Prostate gland (tissue), 2 donors: ENCODE measurements around the gene FAM181A. TPM values are rescaled to one million over a fixed set of nuclear protein-coding genes. Genes with fewer than 3 reads are reported as not detected.

ENCODE experiments used
- DNase-seq: peaks from one replicate; pipeline ENCODE4 v3.0.0-alpha.2; 2019; ENCODE audit warnings: low spot score
- H3K27ac ChIP-seq, 2 donors: fragments of 200-600 bp; sonication (generic); 2 replicates each; pipeline ENCODE4 v1.5.1; 2017 to 2019
- H3K27me3 ChIP-seq: fragments of 200-600 bp; sonication (generic); replicated peaks from 2 replicates; pipeline ENCODE4 v1.5.1; 2019; ENCODE audit not compliant: insufficient read depth
- H3K36me3 ChIP-seq, 2 donors: fragments of 200-600 bp; sonication (generic); 1 replicate in 1 of 2; 2 replicates in 1 of 2; pipeline versions ENCODE4 v1.5.1 to v1.8.1; 2017 to 2019
- H3K4me1 ChIP-seq: fragments of 200-600 bp; sonication (generic); replicated peaks from 2 replicates; pipeline ENCODE4 v1.5.1; 2019
- H3K4me3 ChIP-seq, 2 donors: fragments of 200-600 bp; sonication (generic); 2 replicates each; pipeline ENCODE4 v1.5.1; 2017 to 2019
- H3K9me3 ChIP-seq: fragments of 200-600 bp; sonication (generic); 2 replicates; pipeline ENCODE4 v1.5.1; 2017
- CTCF ChIP-seq, 4 experiments: fragments of 200-600 bp in 2 of 4; fragments of 450-650 bp in 2 of 4; sonication (generic) in 2 of 4; IDR thresholded peaks; 1 replicate in 3 of 4; 2 replicates in 1 of 4; pipeline ENCODE4 v1.5.1; 2016 to 2019; ENCODE audit warnings: antibody characterized with exemption in 4 of 4, mild to moderate bottlenecking in 2 of 4, moderate library complexity in 2 of 4
- POLR2A ChIP-seq: fragments of 450-650 bp; IDR thresholded peaks from one replicate; pipeline ENCODE4 v1.6.1; 2016; ENCODE audit warnings: antibody characterized with exemption, mild to moderate bottlenecking
- POLR2AphosphoS5 ChIP-seq: sonication (generic); formaldehyde crosslinking; IDR thresholded peaks from one replicate; pipeline ENCODE4 v1.6.1; 2017; ENCODE audit warnings: antibody characterized with exemption
- WGBS: methylation state at CpG from one replicate; pipeline ENCODE4 v1.1.5; 2018; 5-methylcytosine and 5-hydroxymethylcytosine counted together
- intact Hi-C: fragments of 100-400 bp; cut with DNase I; formaldehyde crosslinking; loops from one replicate; pipeline ENCODE4 v1.14.2; 2022
- total RNA-seq, 2 donors: library from RNA; depleted of rRNA; stranded (reverse); fragments of >200 nt; gene quantifications; one replicate each; pipeline ENCODE4 v1.1.0, GENCODE V29; 2016

Gene FAM181A
- total RNA-seq, 2 donors from 2014 or later = 3.1 TPM; not detected in 1

GRCh38 chr14:93957751-93958566 lies 30.8 kb downstream of the FAM181A start:
- no peaks in the 10 kb centered on the region for H3K27me3 ChIP-seq
- no peak overlapping the region for H3K4me3 ChIP-seq
- DNase-seq = no peak
- intact Hi-C loops = no loop called here
- WGBS = 91% methylated on average over 16 of the region's 16 CpGs
- H3K27ac ChIP-seq = no peak overlapping the region
- no peak for TF ChIP-seq POLR2A
- no peak for TF ChIP-seq CTCF (IDR thresholded peaks at IDR 0.05)
- no peak for TF ChIP-seq POLR2AphosphoS5
- no peaks in the 10 kb centered on the region for H3K4me1 ChIP-seq
- H3K36me3 ChIP-seq = no peaks in the 10 kb centered on the region
- H3K9me3 ChIP-seq = no peaks in the 10 kb centered on the region

- 92% methylated on average over 6 of the region's 7 CpGs for WGBS
These were observed 31.6 kb downstream of the FAM181A start for GRCh38 chr14:93958567-93959238.

GRCh38 chr14:93959239-93960107 lies 32.3 kb downstream of the FAM181A start:
- DNase-seq = no peak
- no peaks in the 10 kb centered on the region for H3K4me1 ChIP-seq
- no peak overlapping the region for H3K27ac ChIP-seq

More at GRCh38 chr14:93958567-93959238, 31.6 kb downstream of the FAM181A start:
- intact Hi-C loops = no loop called here
- Histone ChIP-seq H3K36me3 (no peaks in the 10 kb centered on the region), H3K27ac (no peak overlapping the region), H3K4me3 (no peak overlapping the region), H3K27me3 (no peaks in the 10 kb centered on the region), H3K4me1 (no peaks in the 10 kb centered on the region), H3K9me3 (no peaks in the 10 kb centered on the region)
- TF ChIP-seq POLR2A (no peak), POLR2AphosphoS5 (no peak), CTCF (IDR thresholded peaks at IDR 0.05) (no peak)
- DNase-seq = no peak

GRCh38 chr14:93960108-93960475 lies 32.9 kb downstream of the FAM181A start:
- H3K36me3 ChIP-seq = no peaks in the 10 kb centered on the region
- intact Hi-C loops = no loop called here
- H3K4me1 ChIP-seq = no peaks in the 10 kb centered on the region
- TF ChIP-seq POLR2A (no peak), CTCF (IDR thresholded peaks at IDR 0.05) (no peak), POLR2AphosphoS5 (no peak)
- no peaks in the 10 kb centered on the region for H3K27me3 ChIP-seq
- no peak for DNase-seq
- no peak overlapping the region for H3K27ac ChIP-seq
- H3K4me3 ChIP-seq = no peak overlapping the region
- H3K9me3 ChIP-seq = no peaks in the 10 kb centered on the region

More at GRCh38 chr14:93959239-93960107, 32.3 kb downstream of the FAM181A start:
- intact Hi-C loops = no loop called here
- Histone ChIP-seq H3K4me3 (no peak overlapping the region), H3K9me3 (no peaks in the 10 kb centered on the region), H3K27me3 (no peaks in the 10 kb centered on the region), H3K36me3 (no peaks in the 10 kb centered on the region)
- WGBS = 61% methylated on average over 22 of the region's 23 CpGs
- no peak for TF ChIP-seq POLR2A
- no peak for TF ChIP-seq POLR2AphosphoS5
